KBM-7 (cell line): Measurements from ENCODE around the gene NBAS.
"Not testable (repeated sequence)": the region's sequence is repeated elsewhere in the genome, so short reads cannot be mapped to it uniquely, and the experiment has no call there.

ENCODE experiments used
- DNase-seq: peaks from one replicate; pipeline ENCODE4 v3.0.0-alpha.2; 2015
- in situ Hi-C: fragments of 300-500 bp; cut with MboI; formaldehyde crosslinking; loops from 2 replicates; pipeline ENCODE4 v1.14.3; 2020; ENCODE audit warnings: low sequenced_read_pairs, low pct_unique_long_range_greater_than_20kb, mixed read lengths

NBAS gene

GRCh38 chr2:15263976-15264685 lies 297.0 kb downstream of the NBAS start:
- no peak for DNase-seq
- in situ Hi-C loops: no loop called here

- in situ Hi-C loops: no loop called here
- no peak for DNase-seq
These were observed 298.3 kb downstream of the NBAS start for GRCh38 chr2:15262792-15263191.

- in situ Hi-C loops: no loop called here
- DNase-seq: no peak
These were observed 300.3 kb downstream of the NBAS start for GRCh38 chr2:15260835-15261234.

- in situ Hi-C loops: no loop called here
- no peak for DNase-seq
These were observed 300.9 kb downstream of the NBAS start for GRCh38 chr2:15260196-15260595.

GRCh38 chr2:15259356-15259756 lies 301.8 kb downstream of the NBAS start:
- DNase-seq: no peak
- in situ Hi-C loops: no loop called here

GRCh38 chr2:15258385-15258784 lies 302.7 kb downstream of the NBAS start:
- in situ Hi-C loops, DNase-seq: not testable (repeated sequence)

- in situ Hi-C loops: no loop called here
- peak; percentile 9 for DNase-seq
These were observed 307.3 kb downstream of the NBAS start for GRCh38 chr2:15253835-15254286.

GRCh38 chr2:15253247-15253646 lies 307.9 kb downstream of the NBAS start:
- in situ Hi-C loops: no loop called here
- no peak for DNase-seq

GRCh38 chr2:15251753-15252152 lies 309.4 kb downstream of the NBAS start:
- no peak for DNase-seq
- in situ Hi-C loops: no loop called here

GRCh38 chr2:15250946-15251345 lies 310.2 kb downstream of the NBAS start:
- DNase-seq, in situ Hi-C loops: not testable (repeated sequence)

- no peak for DNase-seq
- in situ Hi-C loops: no loop called here
These were observed 314.3 kb downstream of the NBAS start for GRCh38 chr2:15246870-15247269.

GRCh38 chr2:15243762-15244161 lies 317.4 kb downstream of the NBAS start:
- DNase-seq: no peak
- in situ Hi-C loops: no loop called here

GRCh38 chr2:15242936-15243461 lies 318.1 kb downstream of the NBAS start:
- peak; percentile 93 for DNase-seq
- in situ Hi-C loops: no loop called here

- in situ Hi-C loops: no loop called here
These were observed 319.2 kb downstream of the NBAS start for GRCh38 chr2:15241929-15242328.

GRCh38 chr2:15241201-15241600 lies 319.9 kb downstream of the NBAS start:
- in situ Hi-C loops: no loop called here
- DNase-seq: no peak

More at GRCh38 chr2:15241929-15242328, 319.2 kb downstream of the NBAS start:
- DNase-seq: no peak

GRCh38 chr2:15238028-15238427 lies 323.1 kb downstream of the NBAS start:
- peak; percentile 59 for DNase-seq
- in situ Hi-C loops: no loop called here

GRCh38 chr2:15230599-15231192 lies 330.4 kb downstream of the NBAS start:
- in situ Hi-C loops: no loop called here
- no peak for DNase-seq

- peak; percentile 17 for DNase-seq
- in situ Hi-C loops: no loop called here
These were observed 334.5 kb downstream of the NBAS start for GRCh38 chr2:15226661-15227060.

GRCh38 chr2:15225131-15225530 lies 336.0 kb downstream of the NBAS start:
- in situ Hi-C loops: no loop called here

GRCh38 chr2:15224641-15225040 lies 336.5 kb downstream of the NBAS start:
- in situ Hi-C loops: no loop called here
- no peak for DNase-seq

More at GRCh38 chr2:15225131-15225530, 336.0 kb downstream of the NBAS start:
- DNase-seq: no peak
